GM23248 (cell line): ENCODE measurements around the gene TRMT2A. TPM values are rescaled to one million over a fixed set of nuclear protein-coding genes. Genes with fewer than 3 reads are reported as not detected.

Experiments used
- DNase-seq: peaks from one replicate; pipeline ENCODE4 v3.0.0-alpha.2; 2015
- H2AFZ ChIP-seq: fragments of 200-600 bp; sonication (generic); 2 replicates; pipeline ENCODE4 v1.6.1; 2016; ENCODE audit warnings: antibody characterized with exemption
- H3F3A ChIP-seq: fragments of 200-600 bp; sonication (generic); 2 replicates; pipeline ENCODE4 v1.6.1; 2016; ENCODE audit warnings: mild to moderate bottlenecking, antibody characterized with exemption, mixed run types; ENCODE audit not compliant: insufficient read depth
- H3K27ac ChIP-seq: fragments of 200-600 bp; sonication (generic); 2 replicates; pipeline ENCODE4 v1.5.1; 2016; ENCODE audit warnings: mild to moderate bottlenecking
- H3K27me3 ChIP-seq: fragments of 200-600 bp; sonication (generic); replicated peaks from 2 replicates; pipeline ENCODE4 v1.6.1; 2016; ENCODE audit warnings: mild to moderate bottlenecking; ENCODE audit not compliant: insufficient read depth
- H3K36me3 ChIP-seq: fragments of 200-600 bp; sonication (generic); 2 replicates; pipeline ENCODE4 v1.6.1; 2016; ENCODE audit warnings: low read depth, mild to moderate bottlenecking
- H3K4me1 ChIP-seq: fragments of 200-600 bp; sonication (generic); 2 replicates; pipeline ENCODE4 v1.6.1; 2016; ENCODE audit warnings: mild to moderate bottlenecking; ENCODE audit not compliant: insufficient read depth
- H3K4me2 ChIP-seq: fragments of 200-600 bp; sonication (generic); one replicate; pipeline ENCODE4 v1.6.1; 2016; ENCODE audit warnings: mild to moderate bottlenecking; ENCODE audit not compliant: unreplicated experiment
- H3K4me3 ChIP-seq: fragments of 200-600 bp; sonication (generic); 2 replicates; pipeline ENCODE4 v1.5.1; 2016; ENCODE audit warnings: mild to moderate bottlenecking
- H3K79me2 ChIP-seq: fragments of 200-600 bp; sonication (generic); 2 replicates; pipeline ENCODE4 v1.6.1; 2016; ENCODE audit warnings: mild to moderate bottlenecking; ENCODE audit not compliant: insufficient read depth
- H3K9ac ChIP-seq: fragments of 200-600 bp; sonication (generic); 2 replicates; pipeline ENCODE4 v1.6.1; 2016; ENCODE audit warnings: mild to moderate bottlenecking
- H3K9me2 ChIP-seq: fragments of 200-600 bp; sonication (generic); 2 replicates; pipeline ENCODE4 v1.6.1; 2016; ENCODE audit warnings: mixed run types, mild to moderate bottlenecking, moderate library complexity; ENCODE audit not compliant: insufficient read depth
- H3K9me3 ChIP-seq: fragments of 200-600 bp; sonication (generic); one replicate; pipeline ENCODE4 v1.6.1; 2017; ENCODE audit warnings: low read depth
- H4K20me1 ChIP-seq: fragments of 200-600 bp; sonication (generic); 2 replicates; pipeline ENCODE4 v1.6.0; 2016; ENCODE audit not compliant: insufficient read depth
- EZH2 ChIP-seq: fragments of 200-600 bp; sonication (generic); IDR thresholded peaks from 2 replicates; pipeline ENCODE4 v1.6.1; 2018; ENCODE audit warnings: antibody characterized with exemption, mild to moderate bottlenecking; ENCODE audit not compliant: insufficient read depth, poor library complexity, severe bottlenecking
- EZH2phosphoT487 ChIP-seq: fragments of 200-600 bp; sonication (generic); IDR thresholded peaks from 2 replicates; pipeline ENCODE4 v1.6.1; 2018; ENCODE audit warnings: antibody characterized with exemption, moderate library complexity, mild to moderate bottlenecking, low read depth; ENCODE audit not compliant: insufficient read depth
- WGBS, 2 experiments: methylation state at CpG; one replicate each; pipeline ENCODE4 v1.1.6; 2015 to 2017; ENCODE audit warnings: low lambda C conversion rate in 2 of 2, low coverage in 1 of 2; ENCODE audit errors: missing lambda C conversion rate in 2 of 2; 5-methylcytosine and 5-hydroxymethylcytosine counted together
- in situ Hi-C: fragments of 300-500 bp; cut with MboI; formaldehyde crosslinking; loops from 2 replicates; pipeline ENCODE4 v1.15.0; 2020
- polyA plus RNA-seq: library from polyadenylated mRNA; unstranded; fragments of >200 nt; fragmentation: Nextera tagmentation; extraction: Ambion mirVana; gene quantifications from 2 replicates; pipeline ENCODE4 v1.2.1, GENCODE V29; 2016
- total RNA-seq: library from RNA; depleted of rRNA; stranded (reverse); fragments of >200 nt; shearing (Covaris generic); gene quantifications from 2 replicates; pipeline ENCODE4 v1.2.3, GENCODE V29; 2014

TRMT2A gene
- total and polyA plus RNA-seq, 2 experiments from 2014 or later, result 42.2 to 72.0 TPM

GRCh38 chr22:20080776-20081654 is 36.0 kb downstream of the TRMT2A start:
- Histone ChIP-seq H3K4me1 (peaks cover 7% of the 10 kb centered on the region), H3K4me3 (peak overlapping the region; percentile 79), H3K9ac (peak overlapping the region; percentile 92), H2AFZ (peak overlapping the region; percentile 61; the same call in 1 of the 2 replicates), H3K27ac (peak overlapping the region; percentile 85), H3K9me3 (no peaks in the 10 kb centered on the region), H3F3A (peaks cover 22% of the 10 kb centered on the region), H3K9me2 (no peaks in the 10 kb centered on the region), H3K79me2 (peaks cover 56% of the 10 kb centered on the region), H3K27me3 (no peaks in the 10 kb centered on the region), H3K4me2 (peak overlapping the region; percentile 83), H3K36me3 (no peaks in the 10 kb centered on the region; the same call in 1 of the 2 replicates), H4K20me1 (peaks cover 9% of the 10 kb centered on the region; the same call in 1 of the 2 replicates)
- 1% methylated on average over 27 of the region's 27 CpGs for WGBS, 2 experiments
- in situ Hi-C loops, result no loop called here
- TF ChIP-seq EZH2phosphoT487, result no peak
- no peak for TF ChIP-seq EZH2
- DNase-seq, result peak; percentile 90

DNA sequence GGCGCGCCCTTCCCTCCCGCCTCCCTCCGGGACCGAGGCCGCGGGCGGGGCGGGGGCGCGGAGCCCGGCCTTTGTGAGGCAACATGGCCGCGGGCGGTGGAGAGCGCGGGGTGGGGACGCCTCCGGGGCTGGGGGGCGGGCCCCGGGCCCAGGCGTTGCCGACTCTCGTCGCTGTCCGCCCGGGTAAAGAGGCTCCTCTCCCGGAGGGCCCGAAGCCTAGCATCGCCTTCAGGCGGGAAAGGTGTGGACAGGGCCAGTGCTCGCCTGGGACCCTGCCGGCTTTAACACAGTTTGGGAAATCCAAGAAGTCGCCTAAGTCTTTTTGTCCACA is 36.6 kb downstream of the TRMT2A start:
- Histone ChIP-seq H3K79me2 (peaks cover 50% of the 10 kb centered on the region), H3K4me1 (peaks cover 7% of the 10 kb centered on the region), H3K9me2 (no peaks in the 10 kb centered on the region), H4K20me1 (peaks cover 9% of the 10 kb centered on the region; the same call in 1 of the 2 replicates), H3K9ac (peak overlapping the region; percentile 92), H3F3A (peaks cover 22% of the 10 kb centered on the region), H3K36me3 (no peaks in the 10 kb centered on the region), H3K4me3 (peak overlapping the region; percentile 79), H3K4me2 (peak overlapping the region; percentile 83), H2AFZ (peak overlapping the region; percentile 61; the same call in 1 of the 2 replicates), H3K27ac (peak overlapping the region; percentile 85), H3K9me3 (no peaks in the 10 kb centered on the region), H3K27me3 (no peaks in the 10 kb centered on the region)
- no peak for TF ChIP-seq EZH2
- no peak for TF ChIP-seq EZH2phosphoT487
- peak; percentile 80 for DNase-seq
- 2 to 5% methylated on average over 7 to 24 of the region's 34 CpGs for WGBS, 2 experiments
- in situ Hi-C loops, result no loop called here

GRCh38 chr22:20079745-20080444 is 37.1 kb downstream of the TRMT2A start, which contains the start of gene DGCR8:
TSS of gene DGCR8 (plus strand) at chr22:20080241. CDS start at chr22:20085964, 5,723 bp downstream.
- no peak for TF ChIP-seq EZH2phosphoT487
- no peak for TF ChIP-seq EZH2
- Histone ChIP-seq H3K27ac (peak within 1 kb of the TSS; percentile 85), H4K20me1 (peaks cover 9% of the 10 kb centered on the region; the same call in 1 of the 2 replicates), H3K9me2 (no peaks in the 10 kb centered on the region), H3K9ac (peak within 1 kb of the TSS; percentile 92), H3K4me1 (peaks cover 7% of the 10 kb centered on the region), H3F3A (peaks cover 22% of the 10 kb centered on the region), H3K4me3 (peak within 1 kb of the TSS; percentile 79), H3K27me3 (no peaks in the 10 kb centered on the region), H3K79me2 (peaks cover 45% of the 10 kb centered on the region), H3K9me3 (no peaks in the 10 kb centered on the region), H2AFZ (peak within 1 kb of the TSS; percentile 81), H3K36me3 (no peaks in the 10 kb centered on the region), H3K4me2 (peak within 1 kb of the TSS; percentile 83)
- in situ Hi-C loops, result no loop called here
- 1 to 2% methylated on average over 49 to 71 of the region's 100 CpGs for WGBS, 2 experiments
- DNase-seq, result peak; percentile 97

DNA sequence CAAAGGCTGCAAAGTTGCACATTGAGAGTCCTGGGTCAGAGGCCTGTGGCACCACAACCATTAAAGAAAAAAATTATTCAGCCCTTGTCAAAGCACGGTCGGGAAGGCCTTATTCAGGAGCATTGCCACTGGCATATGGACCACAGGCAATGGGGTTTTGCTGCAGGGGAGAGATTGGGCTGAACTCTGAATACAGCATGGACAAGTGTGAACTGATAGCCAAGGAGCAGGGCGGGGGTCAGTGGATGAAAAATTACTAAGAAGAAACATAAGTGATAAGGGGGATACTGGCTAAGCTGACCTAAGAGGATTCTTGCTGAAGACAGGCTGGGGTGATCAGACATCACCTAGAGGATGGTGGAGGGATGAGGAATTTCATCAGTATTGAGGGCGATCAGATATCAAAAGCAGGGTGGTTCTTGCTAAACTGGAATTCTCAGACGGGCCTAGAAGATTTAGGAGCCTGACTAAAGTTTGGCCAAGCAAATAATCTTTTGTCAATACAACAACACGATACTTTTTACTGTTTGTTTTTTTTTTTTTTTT is 40.3 kb downstream of the TRMT2A start:
- in situ Hi-C loops, result no loop called here
- no peaks in the 10 kb centered on the region for H3K9me2 ChIP-seq
- H3K9ac ChIP-seq, result no peak overlapping the region
- H2AFZ ChIP-seq, result no peak overlapping the region
- no peaks in the 10 kb centered on the region for H3K36me3 ChIP-seq
- peaks cover 5% of the 10 kb centered on the region for H3K4me1 ChIP-seq
- no peak overlapping the region for H3K4me3 ChIP-seq
- H3F3A ChIP-seq, result peaks cover 13% of the 10 kb centered on the region
- peaks cover 13% of the 10 kb centered on the region for H3K79me2 ChIP-seq
- H3K27ac ChIP-seq, result no peak overlapping the region
- no peak overlapping the region for H3K4me2 ChIP-seq
- WGBS, 2 experiments, result 58 to 61% methylated on average over 6 of the region's 6 CpGs
- no peak for TF ChIP-seq EZH2phosphoT487
- no peak for TF ChIP-seq EZH2
- H4K20me1 ChIP-seq, result no peaks in the 10 kb centered on the region
- DNase-seq, result no peak
- no peaks in the 10 kb centered on the region for H3K27me3 ChIP-seq
- H3K9me3 ChIP-seq, result no peaks in the 10 kb centered on the region
